ENCODE results near the gene DRICH1. TPM values are rescaled to one million over a fixed set of nuclear protein-coding genes. Genes with fewer than 3 reads are reported as not detected.
A peak's percentile ranks its signal among the peaks of the same experiment; 100 is the strongest.
"Not testable (repeated sequence)": the region's sequence is repeated elsewhere in the genome, so short reads cannot be mapped to it uniquely, and the experiment has no call there.

The DRICH1 gene
- total RNA-seq, 1 donor from 2014 or later, result not detected

GRCh38 chr22:23569291-23569690 lies 62.8 kb downstream of the DRICH1 start:
- no peak for DNase-seq (ENCODE audit: low spot score)

DNA sequence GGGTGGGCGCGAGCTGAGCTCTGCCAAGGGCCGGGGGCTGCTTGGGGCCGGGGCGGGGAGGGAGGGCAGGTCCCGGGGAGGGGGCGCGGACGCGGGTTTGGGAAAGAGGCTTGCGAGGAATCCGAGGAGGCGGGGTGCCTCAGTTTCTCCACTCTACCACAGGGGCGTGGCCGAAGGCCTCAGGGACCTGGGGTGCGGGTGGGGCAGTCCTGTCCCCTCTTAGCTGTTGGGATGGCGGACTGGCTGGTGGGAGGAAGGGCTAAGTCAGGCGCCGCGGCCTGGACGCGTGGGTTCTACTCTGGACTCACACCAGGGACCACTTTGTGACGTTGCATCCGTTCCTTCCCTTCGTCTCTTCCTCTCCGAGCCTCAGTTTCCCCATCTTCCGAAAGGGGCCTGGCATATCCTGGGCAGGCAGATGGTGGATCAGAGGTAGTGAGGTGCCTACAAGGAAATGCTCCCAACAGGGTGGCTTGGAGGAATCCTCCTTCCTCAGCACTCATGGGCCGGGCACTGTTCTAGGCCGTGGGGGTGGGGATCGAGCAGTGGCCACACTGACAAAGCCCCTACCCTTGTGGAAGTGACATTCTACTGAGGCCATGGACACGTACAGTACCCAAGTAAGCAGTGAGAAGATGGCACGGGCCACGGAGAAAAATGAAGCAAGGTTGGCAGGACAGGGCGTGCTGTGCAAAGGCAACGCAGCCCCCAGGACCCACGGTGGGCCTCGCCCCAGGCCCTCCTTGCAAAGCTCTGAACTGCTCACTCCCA lies 65.2 kb downstream of the DRICH1 start:
- no peak for DNase-seq (ENCODE audit: low spot score)

- DNase-seq (ENCODE audit: low spot score), result peak; percentile 38
Measured at GRCh38 chr22:23565915-23566704, 66.0 kb downstream of the DRICH1 start.

DNA sequence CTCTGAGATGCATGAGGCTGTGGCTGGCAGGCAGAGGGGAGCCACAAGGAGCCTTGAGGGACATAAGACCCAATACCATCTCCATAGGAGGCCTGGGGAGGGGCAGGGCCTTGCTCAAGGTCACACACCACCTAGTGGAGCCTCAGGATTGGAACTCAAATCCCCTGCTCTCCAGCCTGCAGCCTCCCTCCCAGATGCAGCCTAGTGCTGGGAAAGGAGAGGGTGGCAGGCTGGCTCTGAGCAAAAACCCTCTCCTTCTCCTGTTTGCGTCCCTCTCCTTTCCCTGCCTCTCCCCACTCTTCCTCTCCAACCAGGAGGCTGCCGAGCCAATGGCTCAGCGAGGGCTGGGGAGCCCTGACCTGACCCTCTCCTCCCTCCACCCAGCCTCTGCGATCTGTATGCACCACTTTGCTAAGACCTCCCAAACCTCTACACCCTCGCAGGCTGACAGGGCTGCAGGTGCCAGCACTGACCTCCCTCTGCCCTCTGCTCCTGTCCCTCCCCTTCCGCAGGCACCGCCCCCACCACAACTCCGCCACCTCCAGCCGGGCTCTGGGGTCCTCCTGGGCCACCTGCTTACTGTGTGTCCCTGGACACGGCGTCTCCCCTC lies 66.7 kb downstream of the DRICH1 start:
- no peak for DNase-seq (ENCODE audit: low spot score)

DNA sequence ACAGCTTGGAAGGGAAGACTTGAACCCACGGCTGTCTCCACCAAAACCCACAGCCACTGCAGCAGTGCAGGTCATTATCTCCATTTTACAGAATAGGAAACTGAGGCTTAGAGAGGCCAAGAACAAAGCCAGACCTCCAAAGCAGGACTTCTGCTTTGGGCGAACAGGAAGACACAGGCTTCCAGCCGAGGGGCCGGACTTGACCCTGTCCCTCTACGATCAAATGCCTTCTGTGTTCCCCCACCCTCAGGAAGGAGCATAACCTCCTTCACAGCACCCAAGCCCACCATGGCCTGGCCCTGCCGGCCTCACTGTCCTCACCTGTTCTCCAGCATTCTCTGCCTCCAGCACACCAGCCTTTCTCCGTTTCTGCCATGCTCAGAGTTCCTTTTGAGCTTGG lies 67.8 kb downstream of the DRICH1 start:
- DNase-seq (ENCODE audit: low spot score), result no peak

GRCh38 chr22:23563111-23563510 lies 69.0 kb downstream of the DRICH1 start:
- DNase-seq (ENCODE audit: low spot score), result no peak

- no peak for DNase-seq (ENCODE audit: low spot score)
Measured at GRCh38 chr22:23562186-23562585, 69.9 kb downstream of the DRICH1 start.

DNA sequence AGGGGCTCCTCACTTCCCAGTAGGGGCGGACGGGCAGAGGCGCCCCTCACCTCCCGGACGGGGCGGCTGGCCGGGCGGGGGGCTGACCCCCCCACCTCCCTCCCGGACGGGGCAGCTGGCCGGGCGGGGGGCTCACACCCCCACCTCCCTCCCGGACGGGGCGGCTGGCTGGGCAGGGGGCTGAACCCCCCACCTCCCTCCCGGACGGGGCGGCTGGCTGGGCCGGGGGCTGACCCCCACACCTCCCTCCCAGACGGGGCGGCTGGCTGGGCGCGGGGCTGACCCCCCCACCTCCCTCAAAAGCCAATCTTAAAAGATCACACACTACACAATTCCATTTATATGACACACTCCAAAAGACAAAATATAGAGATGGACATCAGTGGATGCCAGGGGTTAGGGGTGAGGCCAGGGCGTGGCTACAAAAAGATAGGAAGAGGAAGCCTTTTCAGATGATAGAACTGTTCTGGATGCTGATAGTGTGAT lies 71.1 kb downstream of the DRICH1 start:
- DNase-seq (ENCODE audit: low spot score), result not testable (repeated sequence)

DNA sequence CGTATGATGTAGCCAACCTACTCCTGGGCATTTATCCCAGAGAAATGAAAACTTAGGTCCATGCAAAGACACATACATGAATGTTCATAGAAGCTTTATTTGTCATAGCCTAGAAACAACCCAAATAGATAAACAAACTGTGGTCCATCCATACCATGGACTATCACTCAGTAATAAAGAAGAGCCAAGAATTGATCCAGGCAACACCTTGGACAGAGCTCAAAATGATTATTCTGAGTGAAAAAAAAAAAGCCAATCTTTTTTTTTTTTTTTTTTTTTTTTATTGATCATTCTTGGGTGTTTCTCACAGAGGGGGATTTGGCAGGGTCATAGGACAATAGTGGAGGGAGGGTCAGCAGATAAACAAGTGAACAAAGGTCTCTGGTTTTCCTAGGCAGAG lies 71.9 kb downstream of the DRICH1 start:
- not testable (repeated sequence) for DNase-seq (ENCODE audit: low spot score)

Other genes starting within 250 kb of the DRICH1 start
- not detected for gene IGLL1, start 52.0 kb downstream of the DRICH1 start, total RNA-seq (ENCODE audit: insufficient read depth, low replicate concordance)
- 3.1 TPM for gene RGL4, start 58.7 kb upstream of the DRICH1 start, total RNA-seq (ENCODE audit: insufficient read depth, low replicate concordance)
- gene ZNF70, start 118.8 kb upstream of the DRICH1 start, total RNA-seq (ENCODE audit: insufficient read depth, low replicate concordance), result 5.3 TPM
- gene VPREB3, start 122.1 kb upstream of the DRICH1 start, total RNA-seq (ENCODE audit: insufficient read depth, low replicate concordance), result not detected
- not detected for gene C22orf15, start 130.7 kb upstream of the DRICH1 start, total RNA-seq (ENCODE audit: insufficient read depth, low replicate concordance)
- not detected for gene CHCHD10, start 135.7 kb upstream of the DRICH1 start, total RNA-seq (ENCODE audit: insufficient read depth, low replicate concordance)
- gene MMP11, start 140.5 kb upstream of the DRICH1 start, total RNA-seq (ENCODE audit: insufficient read depth, low replicate concordance), result 13.7 TPM
- gene SMARCB1, start 154.6 kb upstream of the DRICH1 start, total RNA-seq (ENCODE audit: insufficient read depth, low replicate concordance), result 8.9 TPM
- not detected for gene DERL3, start 206.7 kb upstream of the DRICH1 start, total RNA-seq (ENCODE audit: insufficient read depth, low replicate concordance)
- 6.7 TPM for gene SLC2A11, start 225.6 kb upstream of the DRICH1 start, total RNA-seq (ENCODE audit: insufficient read depth, low replicate concordance)